ENCODE results near the gene IGFBP6.
"Not testable (repeated sequence)": the region's sequence is repeated elsewhere in the genome, so short reads cannot be mapped to it uniquely, and the experiment has no call there.

Gene IGFBP6

GRCh38 chr12:53098354-53098981 lies 1.0 kb downstream of the IGFBP6 start:
- DNase-seq: peak; percentile 91

GRCh38 chr12:53099071-53099882 lies 1.8 kb downstream of the IGFBP6 start:
- DNase-seq: peak; percentile 98

- DNase-seq: no peak
Measured at GRCh38 chr12:53100466-53101151, 3.1 kb downstream of the IGFBP6 start.

GRCh38 chr12:53101266-53101665 lies 3.8 kb downstream of the IGFBP6 start:
- no peak for DNase-seq

- DNase-seq: no peak
Measured at GRCh38 chr12:53101931-53102781, 4.7 kb downstream of the IGFBP6 start.

GRCh38 chr12:53102883-53103807 lies 5.7 kb downstream of the IGFBP6 start, which contains the start of gene SOAT2:
TSS of gene SOAT2 (plus strand) at chr12:53103486. CDS start at chr12:53103578, 92 bp downstream.
- no peak for DNase-seq

- no peak for DNase-seq
Measured at GRCh38 chr12:53103860-53104305, 6.4 kb downstream of the IGFBP6 start.

GRCh38 chr12:53105256-53105655 lies 7.8 kb downstream of the IGFBP6 start:
- no peak for DNase-seq

- no peak for DNase-seq
Measured at GRCh38 chr12:53105712-53106439, 8.4 kb downstream of the IGFBP6 start.

- no peak for DNase-seq
Measured at GRCh38 chr12:53107122-53107521, 9.7 kb downstream of the IGFBP6 start.

- DNase-seq: not testable (repeated sequence)
Measured at GRCh38 chr12:53112431-53112830, 15.0 kb downstream of the IGFBP6 start.

GRCh38 chr12:53113136-53113705 lies 15.8 kb downstream of the IGFBP6 start:
- no peak for DNase-seq

- DNase-seq: no peak
Measured at GRCh38 chr12:53113951-53114350, 16.5 kb downstream of the IGFBP6 start.

- DNase-seq: no peak
Measured at GRCh38 chr12:53115112-53115890, 17.8 kb downstream of the IGFBP6 start.

GRCh38 chr12:53115891-53116648 lies 18.6 kb downstream of the IGFBP6 start:
- DNase-seq: no peak

- DNase-seq: no peak
Measured at GRCh38 chr12:53118751-53119300, 21.4 kb downstream of the IGFBP6 start.

GRCh38 chr12:53120685-53121525 lies 23.4 kb downstream of the IGFBP6 start:
- no peak for DNase-seq
